AG09309 (cell line): ENCODE data around the gene FSTL3.

Source experiments
- DNase-seq: peaks from one replicate; pipeline ENCODE4 v3.0.0-alpha.2; 2010; ENCODE audit warnings: low read depth
- H3K4me3 ChIP-seq: 2 replicates; pipeline ENCODE4 v1.5.1; 2011; ENCODE audit warnings: mild to moderate bottlenecking, low read depth, low read length, moderate library complexity; ENCODE audit not compliant: control insufficient read depth
- CTCF ChIP-seq: IDR thresholded peaks from 2 replicates; pipeline ENCODE4 v1.5.1; 2011; ENCODE audit warnings: mild to moderate bottlenecking, low read depth, low read length, inconsistent platforms; ENCODE audit not compliant: insufficient read depth, control insufficient read depth; ENCODE audit errors: missing control alignments

Gene FSTL3

GRCh38 chr19:641702-642101 is 34.5 kb upstream of the FSTL3 start:
- H3K4me3 ChIP-seq = no peak overlapping the region
- DNase-seq = no peak
- TF ChIP-seq CTCF = no peak

DNA sequence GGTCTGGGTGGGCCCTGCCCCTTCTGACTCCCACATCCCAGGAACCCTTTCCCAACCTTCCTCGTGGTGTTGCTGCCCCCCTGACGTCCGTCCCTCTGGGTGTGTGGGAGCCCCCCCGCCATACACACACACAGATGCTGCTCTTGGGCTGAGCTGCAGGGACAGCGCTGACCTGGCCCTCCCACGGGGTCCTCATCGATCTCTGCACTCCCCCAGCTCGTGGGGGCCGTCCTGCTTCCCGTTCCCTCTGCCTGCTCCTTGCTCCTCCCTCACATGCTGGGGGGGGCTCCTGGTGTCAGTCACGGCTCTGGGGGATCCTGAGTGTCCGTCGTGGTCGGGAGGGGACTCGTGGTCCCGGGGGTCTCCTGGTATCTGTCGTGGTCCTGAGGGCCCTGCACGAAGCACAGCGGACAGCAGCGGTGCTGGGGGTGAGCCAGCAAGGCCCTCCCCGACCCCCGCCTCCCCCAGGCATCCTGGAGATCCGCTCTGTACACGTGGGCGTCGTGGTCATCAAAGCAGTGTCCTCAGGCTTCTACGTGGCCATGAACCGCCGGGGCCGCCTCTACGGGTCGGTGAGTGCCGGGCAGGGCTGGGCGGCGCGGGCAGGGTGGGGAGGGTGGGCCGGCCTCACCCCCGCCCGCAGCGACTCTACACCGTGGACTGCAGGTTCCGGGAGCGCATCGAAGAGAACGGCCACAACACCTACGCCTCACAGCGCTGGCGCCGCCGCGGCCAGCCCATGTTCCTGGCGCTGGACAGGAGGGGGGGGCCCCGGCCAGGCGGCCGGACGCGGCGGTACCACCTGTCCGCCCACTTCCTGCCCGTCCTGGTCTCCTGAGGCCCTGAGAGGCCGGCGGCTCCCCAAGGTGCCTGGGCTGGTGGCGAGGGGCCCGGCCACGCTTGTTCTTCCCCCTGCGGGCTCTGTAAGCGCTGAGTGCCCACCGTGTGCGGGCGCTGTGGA is 33.1 kb upstream of the FSTL3 start:
- H3K4me3 ChIP-seq = no peak overlapping the region
- DNase-seq = no peak
- no peak for TF ChIP-seq CTCF

DNA sequence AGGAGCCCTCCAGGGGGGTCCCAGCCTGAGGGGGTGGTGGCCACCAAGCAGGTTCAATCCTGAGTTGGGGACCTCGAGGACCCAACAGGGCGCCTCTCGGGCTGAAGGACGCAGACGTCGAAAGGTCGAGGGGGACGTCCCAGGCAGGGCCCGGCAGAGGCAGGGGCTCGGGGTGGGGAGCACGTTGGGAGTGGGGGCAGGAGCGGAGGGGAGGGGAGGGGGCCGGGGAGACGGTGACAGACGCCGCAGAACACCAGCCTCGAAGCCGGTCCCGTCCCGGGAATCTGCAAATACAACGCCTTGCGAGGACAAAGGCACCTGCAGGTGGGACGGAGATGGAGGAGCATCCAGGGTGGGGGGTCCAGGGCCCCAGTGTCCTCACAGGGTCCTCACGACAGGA is 32.5 kb upstream of the FSTL3 start:
- no peak for TF ChIP-seq CTCF
- no peak for DNase-seq
- no peak overlapping the region for H3K4me3 ChIP-seq

- no peak for DNase-seq
- no peak overlapping the region for H3K4me3 ChIP-seq
- no peak for TF ChIP-seq CTCF
Observed at GRCh38 chr19:644363-644762, 31.8 kb upstream of the FSTL3 start.

GRCh38 chr19:644789-645188 is 31.4 kb upstream of the FSTL3 start:
- DNase-seq = no peak
- H3K4me3 ChIP-seq = no peak overlapping the region
- TF ChIP-seq CTCF = no peak

GRCh38 chr19:645912-646778 is 30.0 kb upstream of the FSTL3 start:
- no peak overlapping the region for H3K4me3 ChIP-seq

More at GRCh38 chr19:645912-646778, 30.0 kb upstream of the FSTL3 start:
- no peak for TF ChIP-seq CTCF
- no peak for DNase-seq
